ENCODE data around the gene CRLF1.
"Not testable (repeated sequence)": the region's sequence is repeated elsewhere in the genome, so short reads cannot be mapped to it uniquely, and the experiment has no call there.

CRLF1 gene

GRCh38 chr19:18608805-18609716, 2.5 kb upstream of the CRLF1 start:
- DNase-seq (ENCODE audit: low spot score), result no peak

- no peak for DNase-seq (ENCODE audit: low spot score)
Measured at GRCh38 chr19:18608102-18608804, 1.7 kb upstream of the CRLF1 start.

GRCh38 chr19:18607226-18608101, 865 bp upstream of the CRLF1 start:
- DNase-seq (ENCODE audit: low spot score), result no peak

GRCh38 chr19:18605546-18606280, 886 bp downstream of the CRLF1 start:
- no peak for DNase-seq (ENCODE audit: low spot score)

GRCh38 chr19:18605196-18605545, 1.4 kb downstream of the CRLF1 start:
- no peak for DNase-seq (ENCODE audit: low spot score)

- DNase-seq (ENCODE audit: low spot score), result no peak
Measured at GRCh38 chr19:18604820-18605159, 1.8 kb downstream of the CRLF1 start.

- no peak for DNase-seq (ENCODE audit: low spot score)
Measured at GRCh38 chr19:18603958-18604819, 2.4 kb downstream of the CRLF1 start.

- DNase-seq (ENCODE audit: low spot score), result peak; percentile 70
Measured at GRCh38 chr19:18603255-18603957, 3.2 kb downstream of the CRLF1 start.

- DNase-seq (ENCODE audit: low spot score), result no peak
Measured at GRCh38 chr19:18601875-18602274, 4.7 kb downstream of the CRLF1 start.

- DNase-seq (ENCODE audit: low spot score), result not testable (repeated sequence)
Measured at GRCh38 chr19:18600692-18601397, 5.8 kb downstream of the CRLF1 start.

GRCh38 chr19:18599485-18599884, 7.1 kb downstream of the CRLF1 start:
- no peak for DNase-seq (ENCODE audit: low spot score)

- no peak for DNase-seq (ENCODE audit: low spot score)
Measured at GRCh38 chr19:18597809-18598660, 8.6 kb downstream of the CRLF1 start.

GRCh38 chr19:18596752-18597157, 9.8 kb downstream of the CRLF1 start:
- no peak for DNase-seq (ENCODE audit: low spot score)

GRCh38 chr19:18595475-18595874, 11.1 kb downstream of the CRLF1 start:
- no peak for DNase-seq (ENCODE audit: low spot score)

GRCh38 chr19:18594824-18595373, 11.7 kb downstream of the CRLF1 start:
- DNase-seq (ENCODE audit: low spot score), result no peak

GRCh38 chr19:18594096-18594823, 12.3 kb downstream of the CRLF1 start:
- DNase-seq (ENCODE audit: low spot score), result peak; percentile 95

GRCh38 chr19:18593367-18594095, 13.1 kb downstream of the CRLF1 start:
- no peak for DNase-seq (ENCODE audit: low spot score)

Measured in AG20443 (cell line).